ENCODE measurements around the gene SAMSN1.

Gene SAMSN1

DNA sequence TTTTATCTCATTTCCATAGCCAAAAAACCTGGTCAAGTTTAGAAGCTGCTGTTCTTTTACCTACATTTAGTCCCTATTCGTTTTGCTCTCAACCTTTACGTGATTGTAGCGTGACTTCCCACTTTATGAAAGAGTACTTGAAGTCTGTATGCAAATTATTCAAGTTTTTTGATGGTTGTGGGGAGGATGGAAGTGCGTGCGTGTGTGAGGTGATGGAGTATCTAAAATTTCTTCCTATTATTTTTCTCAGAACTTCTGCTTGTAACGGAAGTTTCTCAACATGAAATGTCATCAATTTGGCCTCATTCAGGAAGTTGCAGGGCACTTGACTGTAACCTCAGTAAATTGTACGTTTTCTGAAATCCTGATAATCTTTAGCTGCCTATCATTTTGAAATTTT is 64.0 kb downstream of the SAMSN1 start:
- Histone ChIP-seq H3K27ac (no peak overlapping the region), H3K36me3 (ENCODE audit: control insufficient read depth, insufficient read depth, low read length) (no peaks in the 10 kb centered on the region), H2AFZ (no peak overlapping the region), H3K4me1 (no peaks in the 10 kb centered on the region), H3K27me3 (ENCODE audit: control insufficient read depth, insufficient read depth, low read length) (no peaks in the 10 kb centered on the region), H3K4me3 (ENCODE audit: low read depth, low read length) (no peak overlapping the region), H3K9ac (no peak overlapping the region), H3K4me2 (ENCODE audit: low read length) (no peak overlapping the region), H3K79me2 (no peaks in the 10 kb centered on the region), H3K9me3 (ENCODE audit: control insufficient read depth, low read length) (no peaks in the 10 kb centered on the region)
- TF ChIP-seq, protein P1, sequence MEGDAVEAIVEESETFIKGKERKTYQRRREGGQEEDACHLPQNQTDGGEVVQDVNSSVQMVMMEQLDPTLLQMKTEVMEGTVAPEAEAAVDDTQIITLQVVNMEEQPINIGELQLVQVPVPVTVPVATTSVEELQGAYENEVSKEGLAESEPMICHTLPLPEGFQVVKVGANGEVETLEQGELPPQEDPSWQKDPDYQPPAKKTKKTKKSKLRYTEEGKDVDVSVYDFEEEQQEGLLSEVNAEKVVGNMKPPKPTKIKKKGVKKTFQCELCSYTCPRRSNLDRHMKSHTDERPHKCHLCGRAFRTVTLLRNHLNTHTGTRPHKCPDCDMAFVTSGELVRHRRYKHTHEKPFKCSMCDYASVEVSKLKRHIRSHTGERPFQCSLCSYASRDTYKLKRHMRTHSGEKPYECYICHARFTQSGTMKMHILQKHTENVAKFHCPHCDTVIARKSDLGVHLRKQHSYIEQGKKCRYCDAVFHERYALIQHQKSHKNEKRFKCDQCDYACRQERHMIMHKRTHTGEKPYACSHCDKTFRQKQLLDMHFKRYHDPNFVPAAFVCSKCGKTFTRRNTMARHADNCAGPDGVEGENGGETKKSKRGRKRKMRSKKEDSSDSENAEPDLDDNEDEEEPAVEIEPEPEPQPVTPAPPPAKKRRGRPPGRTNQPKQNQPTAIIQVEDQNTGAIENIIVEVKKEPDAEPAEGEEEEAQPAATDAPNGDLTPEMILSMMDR (IDR thresholded peaks at IDR 0.05) = no peak

DNA sequence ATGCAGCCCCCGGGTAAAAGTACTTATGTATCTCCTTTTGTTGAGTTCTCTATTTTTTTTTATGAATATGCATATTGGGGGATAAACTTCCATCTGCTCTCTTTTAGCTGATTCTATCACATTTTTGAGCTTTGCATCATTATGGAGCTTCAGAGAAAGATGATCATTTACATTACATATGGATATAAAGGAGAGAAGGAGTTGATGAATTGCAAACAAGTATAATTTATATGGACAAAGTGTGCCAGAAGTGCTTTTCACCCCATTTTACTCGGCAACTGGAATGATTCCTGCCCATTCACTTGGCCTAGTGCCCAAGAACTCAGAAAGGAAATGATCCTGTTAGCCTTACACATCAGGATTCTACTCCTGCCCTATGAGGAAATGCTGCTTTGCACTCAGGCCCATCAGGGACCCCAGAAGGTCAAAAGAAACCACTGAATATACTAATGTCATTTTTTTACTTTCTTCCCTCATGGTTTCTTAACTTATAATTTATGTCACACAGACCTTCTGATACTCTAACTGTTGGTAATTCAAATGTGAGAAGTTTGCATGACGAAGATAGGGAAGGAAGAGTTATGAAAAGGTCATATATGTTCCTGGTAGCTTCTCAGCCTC is 65.6 kb downstream of the SAMSN1 start:
- Histone ChIP-seq H2AFZ (no peak overlapping the region), H3K79me2 (no peaks in the 10 kb centered on the region), H3K36me3 (ENCODE audit: control insufficient read depth, insufficient read depth, low read length) (no peaks in the 10 kb centered on the region), H3K9me3 (ENCODE audit: control insufficient read depth, low read length) (no peaks in the 10 kb centered on the region), H3K4me1 (no peaks in the 10 kb centered on the region), H3K27ac (no peak overlapping the region), H3K4me3 (ENCODE audit: low read depth, low read length) (no peak overlapping the region), H3K9ac (no peak overlapping the region), H3K27me3 (ENCODE audit: control insufficient read depth, insufficient read depth, low read length) (no peaks in the 10 kb centered on the region), H3K4me2 (ENCODE audit: low read length) (no peak overlapping the region)
- TF ChIP-seq, protein P1 (IDR thresholded peaks at IDR 0.05) = no peak

DNA sequence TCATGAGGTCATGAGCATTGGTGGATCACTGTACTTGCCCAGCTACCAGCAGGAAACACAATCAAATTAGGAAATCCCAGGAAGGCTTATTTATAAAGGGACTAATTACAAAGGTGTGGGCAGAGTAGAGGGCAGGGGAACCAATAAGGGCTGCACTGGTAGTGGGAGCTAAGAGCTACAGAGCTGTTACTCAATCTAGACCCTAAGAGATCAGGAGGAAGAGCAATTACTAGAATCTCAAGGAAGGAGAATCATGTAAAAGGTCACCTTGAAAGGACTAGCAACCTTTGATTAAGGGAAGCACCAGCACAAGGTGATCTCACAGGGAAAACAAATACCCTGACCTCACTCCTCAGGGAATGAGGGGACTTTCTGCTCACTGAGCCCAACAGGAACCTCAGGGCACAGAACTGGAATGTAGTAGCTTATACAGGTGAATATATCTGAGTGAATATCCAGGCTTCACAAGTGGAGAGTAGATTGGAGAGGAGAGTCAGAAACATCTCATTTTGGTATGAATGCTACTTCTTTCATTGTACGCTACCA is 66.8 kb downstream of the SAMSN1 start:
- TF ChIP-seq, protein P1 (IDR thresholded peaks at IDR 0.05) = no peak
- H3K27me3 ChIP-seq (ENCODE audit: control insufficient read depth, insufficient read depth, low read length) = no peaks in the 10 kb centered on the region
- H3K79me2 ChIP-seq = no peaks in the 10 kb centered on the region
- no peak overlapping the region for H3K4me2 ChIP-seq (ENCODE audit: low read length)
- H3K36me3 ChIP-seq (ENCODE audit: control insufficient read depth, insufficient read depth, low read length) = no peaks in the 10 kb centered on the region
- no peak overlapping the region for H3K9ac ChIP-seq
- no peaks in the 10 kb centered on the region for H3K9me3 ChIP-seq (ENCODE audit: control insufficient read depth, low read length)
- no peaks in the 10 kb centered on the region for H3K4me1 ChIP-seq
- no peak overlapping the region for H3K27ac ChIP-seq
- no peak overlapping the region for H3K4me3 ChIP-seq (ENCODE audit: low read depth, low read length)
- no peak overlapping the region for H2AFZ ChIP-seq

DNA sequence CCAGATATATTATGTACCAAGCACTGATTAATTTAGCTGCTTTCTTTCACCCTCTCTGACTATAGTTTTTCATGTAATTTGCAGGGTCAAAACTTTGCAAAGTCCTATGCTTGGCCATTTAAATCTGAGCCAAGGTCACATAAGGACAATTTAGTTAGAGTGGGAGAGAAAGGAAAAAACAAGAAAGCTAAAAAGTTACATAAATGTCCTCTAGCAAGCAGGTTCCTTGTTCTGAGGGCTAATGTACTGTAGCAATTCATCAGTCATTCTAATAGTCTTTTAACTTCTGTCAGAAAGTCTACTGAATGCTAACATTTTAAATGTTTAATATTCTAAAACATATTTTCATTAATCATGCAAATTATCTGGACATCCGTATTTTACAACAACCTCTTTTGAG is 68.3 kb downstream of the SAMSN1 start:
- Histone ChIP-seq H3K4me2 (ENCODE audit: low read length) (no peak overlapping the region), H3K27ac (no peak overlapping the region), H3K9me3 (ENCODE audit: control insufficient read depth, low read length) (no peaks in the 10 kb centered on the region), H2AFZ (no peak overlapping the region), H3K4me3 (ENCODE audit: low read depth, low read length) (no peak overlapping the region), H3K27me3 (ENCODE audit: control insufficient read depth, insufficient read depth, low read length) (no peaks in the 10 kb centered on the region), H3K9ac (no peak overlapping the region), H3K4me1 (no peaks in the 10 kb centered on the region), H3K36me3 (ENCODE audit: control insufficient read depth, insufficient read depth, low read length) (no peaks in the 10 kb centered on the region), H3K79me2 (no peaks in the 10 kb centered on the region)
- TF ChIP-seq, protein P1 (IDR thresholded peaks at IDR 0.05) = no peak

DNA sequence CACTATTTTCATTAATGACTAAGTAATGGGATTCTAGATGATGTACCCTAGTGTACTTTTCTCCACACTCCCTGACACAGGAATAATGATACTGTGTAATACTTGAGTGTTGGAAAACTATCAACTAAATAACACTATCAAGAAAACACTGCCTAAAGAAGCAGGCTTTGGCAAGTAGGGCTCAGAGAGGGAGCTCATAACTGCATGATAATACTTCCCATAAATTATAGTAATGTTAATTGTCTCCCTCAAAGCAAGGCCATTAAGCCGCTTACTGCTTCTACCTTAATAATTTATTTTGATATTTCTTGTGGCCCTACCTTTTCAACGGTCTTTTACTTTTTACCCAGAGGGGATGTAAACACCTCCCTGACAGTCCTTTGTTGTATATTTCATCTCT is 69.0 kb downstream of the SAMSN1 start:
- H3K9me3 ChIP-seq (ENCODE audit: control insufficient read depth, low read length) = no peaks in the 10 kb centered on the region
- H2AFZ ChIP-seq = no peak overlapping the region
- TF ChIP-seq, protein P1 (IDR thresholded peaks at IDR 0.05) = no peak

More for the DNA sequence above, 69.0 kb downstream of the SAMSN1 start:
- H3K27ac ChIP-seq = no peak overlapping the region
- no peak overlapping the region for H3K9ac ChIP-seq
- H3K4me1 ChIP-seq = no peaks in the 10 kb centered on the region
- H3K4me2 ChIP-seq (ENCODE audit: low read length) = no peak overlapping the region
- no peaks in the 10 kb centered on the region for H3K36me3 ChIP-seq (ENCODE audit: control insufficient read depth, insufficient read depth, low read length)
- no peaks in the 10 kb centered on the region for H3K79me2 ChIP-seq
- H3K4me3 ChIP-seq (ENCODE audit: low read depth, low read length) = no peak overlapping the region
- no peaks in the 10 kb centered on the region for H3K27me3 ChIP-seq (ENCODE audit: control insufficient read depth, insufficient read depth, low read length)

Data from parathyroid adenoma (tissue), 2 donors.